GM12892 (cell line): Measurements from ENCODE around the gene SV2C.

ENCODE experiments used
- POLR2A ChIP-seq: IDR thresholded peaks from 2 replicates; pipeline ENCODE4 v1.6.1; 2011; ENCODE audit warnings: low read depth, low read length, control low read depth
- POLR2AphosphoS5 ChIP-seq: IDR thresholded peaks from 2 replicates; pipeline ENCODE4 v1.6.1; 2011; ENCODE audit warnings: low read depth, low read length, control low read depth

- TF ChIP-seq POLR2A, result no peak
- no peak for TF ChIP-seq POLR2AphosphoS5
These were observed 169.3 kb downstream of the SV2C start for GRCh38 chr5:76252437-76252836.
